ENCODE results near the gene AQP10.
"Not testable (repeated sequence)": the region's sequence is repeated elsewhere in the genome, so short reads cannot be mapped to it uniquely, and the experiment has no call there.

Gene AQP10

GRCh38 chr1:154324669-154325582 lies 4.0 kb downstream of the AQP10 start, which contains the start of gene ATP8B2:
Gene ATP8B2 (plus strand): TSS chr1:154325525. CDS start chr1:154328142, 2,617 bp downstream.
- peak; percentile 33 for DNase-seq

GRCh38 chr1:154325583-154326545 lies 5.0 kb downstream of the AQP10 start:
- peak; percentile 59 for DNase-seq

- DNase-seq = peak; percentile 59
These were observed 5.9 kb downstream of the AQP10 start for GRCh38 chr1:154326546-154327465.

GRCh38 chr1:154327466-154328317 lies 6.8 kb downstream of the AQP10 start:
- no peak for DNase-seq

- no peak for DNase-seq
These were observed 7.6 kb downstream of the AQP10 start for GRCh38 chr1:154328318-154329151.

GRCh38 chr1:154329152-154329521 lies 8.2 kb downstream of the AQP10 start:
- DNase-seq = no peak

GRCh38 chr1:154329551-154330131 lies 8.7 kb downstream of the AQP10 start:
- no peak for DNase-seq

- DNase-seq = no peak
These were observed 9.8 kb downstream of the AQP10 start for GRCh38 chr1:154330669-154331068.

GRCh38 chr1:154334079-154335024 lies 13.5 kb downstream of the AQP10 start:
- no peak for DNase-seq

GRCh38 chr1:154335025-154335714 lies 14.3 kb downstream of the AQP10 start:
- peak; percentile 45 for DNase-seq

- no peak for DNase-seq
These were observed 16.5 kb downstream of the AQP10 start for GRCh38 chr1:154337253-154337894.

GRCh38 chr1:154338875-154339274 lies 18.0 kb downstream of the AQP10 start:
- no peak for DNase-seq

- not testable (repeated sequence) for DNase-seq
These were observed 20.5 kb downstream of the AQP10 start for GRCh38 chr1:154341366-154341765.

- DNase-seq = no peak
These were observed 21.2 kb downstream of the AQP10 start for GRCh38 chr1:154342132-154342531.

- no peak for DNase-seq
These were observed 22.1 kb downstream of the AQP10 start for GRCh38 chr1:154342836-154343472.

GRCh38 chr1:154344977-154345837 lies 24.3 kb downstream of the AQP10 start:
- DNase-seq = no peak
